ENCODE measurements around the gene HNF1A.

DNA sequence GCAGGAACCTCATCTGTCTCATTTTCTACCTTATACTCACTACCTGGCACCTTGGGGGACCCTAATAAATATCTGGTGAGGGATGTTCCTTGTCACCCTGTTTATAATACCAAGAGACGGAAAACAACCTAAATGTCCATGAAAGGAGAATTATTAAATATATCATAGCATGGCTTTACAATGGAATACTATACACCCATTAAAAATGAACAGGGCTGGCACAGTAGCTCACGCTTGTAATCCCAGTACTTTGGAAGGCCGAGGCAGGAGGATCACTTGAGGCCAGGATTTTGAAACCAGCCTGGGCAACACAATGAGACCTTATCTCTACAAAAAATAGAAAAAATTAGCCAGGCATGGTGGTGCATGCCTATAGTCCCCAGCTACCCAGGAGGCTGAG lies 39.8 kb upstream of the HNF1A start:
- TF ChIP-seq, protein P1, sequence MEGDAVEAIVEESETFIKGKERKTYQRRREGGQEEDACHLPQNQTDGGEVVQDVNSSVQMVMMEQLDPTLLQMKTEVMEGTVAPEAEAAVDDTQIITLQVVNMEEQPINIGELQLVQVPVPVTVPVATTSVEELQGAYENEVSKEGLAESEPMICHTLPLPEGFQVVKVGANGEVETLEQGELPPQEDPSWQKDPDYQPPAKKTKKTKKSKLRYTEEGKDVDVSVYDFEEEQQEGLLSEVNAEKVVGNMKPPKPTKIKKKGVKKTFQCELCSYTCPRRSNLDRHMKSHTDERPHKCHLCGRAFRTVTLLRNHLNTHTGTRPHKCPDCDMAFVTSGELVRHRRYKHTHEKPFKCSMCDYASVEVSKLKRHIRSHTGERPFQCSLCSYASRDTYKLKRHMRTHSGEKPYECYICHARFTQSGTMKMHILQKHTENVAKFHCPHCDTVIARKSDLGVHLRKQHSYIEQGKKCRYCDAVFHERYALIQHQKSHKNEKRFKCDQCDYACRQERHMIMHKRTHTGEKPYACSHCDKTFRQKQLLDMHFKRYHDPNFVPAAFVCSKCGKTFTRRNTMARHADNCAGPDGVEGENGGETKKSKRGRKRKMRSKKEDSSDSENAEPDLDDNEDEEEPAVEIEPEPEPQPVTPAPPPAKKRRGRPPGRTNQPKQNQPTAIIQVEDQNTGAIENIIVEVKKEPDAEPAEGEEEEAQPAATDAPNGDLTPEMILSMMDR (IDR thresholded peaks at IDR 0.05), result no peak
- TF ChIP-seq POLR2A (IDR thresholded peaks at IDR 0.05) (no peak), POLR2AphosphoS5 (IDR thresholded peaks at IDR 0.05) (no peak)
